Measurements from ENCODE around the gene GTSF1L. TPM values are rescaled to one million over a fixed set of nuclear protein-coding genes. Genes with fewer than 3 reads are reported as not detected.

Gene GTSF1L
- total RNA-seq, 1 donor from 2014 or later = not detected

DNA sequence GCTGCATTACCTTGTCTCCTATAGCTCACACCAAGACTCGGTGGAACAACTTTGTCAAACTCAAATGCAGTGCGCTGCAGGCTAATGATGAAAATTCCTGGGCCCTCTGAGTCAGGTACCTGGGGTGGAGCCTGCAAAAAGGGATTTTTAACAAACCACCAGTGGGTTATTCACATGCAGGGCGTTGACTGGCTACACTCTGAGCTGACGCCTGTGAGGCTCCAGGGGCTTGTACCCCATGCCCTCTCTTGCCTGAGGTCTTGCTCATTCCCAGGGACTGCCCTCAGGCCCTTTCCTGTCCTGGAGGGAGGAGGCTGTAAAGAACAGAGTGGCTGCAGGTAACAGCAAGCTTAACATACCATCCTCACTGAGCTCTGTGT lies 9.2 kb downstream of the GTSF1L start:
- TF ChIP-seq, protein P1, sequence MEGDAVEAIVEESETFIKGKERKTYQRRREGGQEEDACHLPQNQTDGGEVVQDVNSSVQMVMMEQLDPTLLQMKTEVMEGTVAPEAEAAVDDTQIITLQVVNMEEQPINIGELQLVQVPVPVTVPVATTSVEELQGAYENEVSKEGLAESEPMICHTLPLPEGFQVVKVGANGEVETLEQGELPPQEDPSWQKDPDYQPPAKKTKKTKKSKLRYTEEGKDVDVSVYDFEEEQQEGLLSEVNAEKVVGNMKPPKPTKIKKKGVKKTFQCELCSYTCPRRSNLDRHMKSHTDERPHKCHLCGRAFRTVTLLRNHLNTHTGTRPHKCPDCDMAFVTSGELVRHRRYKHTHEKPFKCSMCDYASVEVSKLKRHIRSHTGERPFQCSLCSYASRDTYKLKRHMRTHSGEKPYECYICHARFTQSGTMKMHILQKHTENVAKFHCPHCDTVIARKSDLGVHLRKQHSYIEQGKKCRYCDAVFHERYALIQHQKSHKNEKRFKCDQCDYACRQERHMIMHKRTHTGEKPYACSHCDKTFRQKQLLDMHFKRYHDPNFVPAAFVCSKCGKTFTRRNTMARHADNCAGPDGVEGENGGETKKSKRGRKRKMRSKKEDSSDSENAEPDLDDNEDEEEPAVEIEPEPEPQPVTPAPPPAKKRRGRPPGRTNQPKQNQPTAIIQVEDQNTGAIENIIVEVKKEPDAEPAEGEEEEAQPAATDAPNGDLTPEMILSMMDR (conservative IDR thresholded peaks at IDR 0.05) = no peak
- Mint-ChIP-seq H3K4me1 (no peaks in the 10 kb centered on the region), H3K4me3 (no peak overlapping the region), H3K9me3 (no peaks in the 10 kb centered on the region), H3K27me3 (ENCODE audit: low read depth) (no peaks in the 10 kb centered on the region), H3K27ac (ENCODE audit: unreplicated experiment) (peak overlapping the region; percentile 57), H3K36me3 (ENCODE audit: low read depth) (peaks cover 8% of the 10 kb centered on the region)
- DNase-seq (ENCODE audit: low read depth, low spot score) = no peak

DNA sequence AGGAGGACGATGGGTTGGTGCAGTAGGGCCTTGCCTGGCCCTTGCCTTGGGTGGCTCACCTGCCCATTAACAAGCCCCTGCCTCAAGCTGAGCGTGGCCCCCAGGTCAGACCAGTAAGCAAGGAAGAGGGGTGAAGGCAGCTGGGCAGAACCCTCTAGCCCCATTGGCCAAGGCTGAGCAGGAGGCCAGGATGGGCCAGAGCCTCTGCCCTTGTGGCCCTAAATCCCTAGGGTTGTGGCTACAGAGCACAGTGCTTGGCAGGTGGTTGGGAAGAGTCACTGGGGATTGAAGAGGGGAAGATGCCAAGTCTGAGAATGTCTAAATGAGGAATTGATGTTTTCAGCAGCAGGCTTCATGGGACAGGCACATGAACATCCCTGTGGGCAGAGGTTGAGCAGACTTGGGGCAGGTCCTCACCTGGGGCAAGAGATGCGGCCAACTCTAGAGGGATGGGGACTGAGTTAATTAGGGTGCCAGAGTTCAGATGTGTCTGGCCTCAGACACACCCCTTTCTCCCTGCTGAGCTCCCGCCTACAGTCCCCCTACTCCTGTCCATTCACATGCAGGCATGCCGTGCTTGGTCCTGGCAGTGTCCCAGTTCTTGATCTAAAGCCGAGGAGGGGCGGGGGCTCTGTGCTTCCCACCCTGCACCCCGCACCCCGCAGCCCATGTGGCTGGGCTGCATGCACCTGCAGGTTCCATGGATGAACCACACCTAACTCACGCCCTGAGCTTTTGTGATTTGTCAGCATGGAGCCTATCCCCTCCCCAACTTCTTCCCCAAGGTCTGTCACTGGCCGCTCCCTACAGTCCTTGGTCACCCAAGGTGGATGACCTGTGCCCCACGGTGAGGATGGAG lies 9.8 kb downstream of the GTSF1L start:
- Mint-ChIP-seq H3K4me1 (no peaks in the 10 kb centered on the region), H3K4me3 (no peak overlapping the region), H3K9me3 (no peaks in the 10 kb centered on the region), H3K27ac (ENCODE audit: unreplicated experiment) (peak overlapping the region; percentile 35), H3K36me3 (ENCODE audit: low read depth) (peaks cover 8% of the 10 kb centered on the region), H3K27me3 (ENCODE audit: low read depth) (no peaks in the 10 kb centered on the region)
- TF ChIP-seq, protein P1 (conservative IDR thresholded peaks at IDR 0.05) = no peak
- DNase-seq (ENCODE audit: low read depth, low spot score) = no peak

DNA sequence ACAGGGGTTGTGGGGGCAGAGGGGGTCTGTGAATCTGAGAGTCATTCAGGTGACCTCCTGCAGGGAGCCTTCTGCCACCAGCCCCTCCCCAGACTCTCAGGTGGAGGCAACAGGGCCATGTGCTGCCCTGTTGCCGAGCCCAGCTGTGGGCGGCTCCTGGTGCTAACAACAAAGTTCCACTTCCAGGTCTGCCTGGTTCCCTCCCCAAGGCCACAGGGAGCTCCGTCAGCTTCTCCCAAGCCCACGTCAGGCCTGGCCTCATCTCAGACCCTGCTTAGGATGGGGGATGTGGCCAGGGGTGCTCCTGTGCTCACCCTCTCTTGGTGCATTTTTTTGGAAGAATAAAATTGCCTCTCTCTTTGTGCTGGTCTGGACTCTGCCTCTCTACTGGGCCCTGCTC lies 10.7 kb downstream of the GTSF1L start:
- Mint-ChIP-seq H3K27me3 (ENCODE audit: low read depth) (no peaks in the 10 kb centered on the region), H3K4me1 (no peaks in the 10 kb centered on the region), H3K27ac (ENCODE audit: unreplicated experiment) (no peak overlapping the region), H3K36me3 (ENCODE audit: low read depth) (peaks cover 8% of the 10 kb centered on the region), H3K9me3 (no peaks in the 10 kb centered on the region), H3K4me3 (no peak overlapping the region)
- TF ChIP-seq, protein P1 (conservative IDR thresholded peaks at IDR 0.05) = no peak
- DNase-seq (ENCODE audit: low read depth, low spot score) = no peak

DNA sequence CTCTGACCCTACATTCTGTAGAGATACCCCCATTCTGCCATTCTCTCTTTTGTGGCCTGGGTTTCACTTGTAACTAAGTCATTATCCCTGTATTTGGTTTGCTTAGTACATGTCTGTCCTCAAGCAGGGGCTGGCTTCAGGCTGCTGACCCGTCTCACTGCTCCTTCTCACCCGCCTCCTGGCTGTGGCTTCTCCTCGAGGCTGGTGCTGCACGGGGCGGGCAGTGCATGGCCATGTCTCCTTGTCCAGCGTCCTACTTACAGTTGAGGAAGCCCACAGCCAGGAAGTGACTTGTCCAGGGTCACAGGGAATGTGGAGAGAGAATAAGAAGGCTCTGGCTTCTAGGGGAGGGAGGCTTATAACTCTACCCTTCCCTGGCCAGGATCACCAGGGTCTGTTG lies 11.3 kb downstream of the GTSF1L start:
- TF ChIP-seq, protein P1 (conservative IDR thresholded peaks at IDR 0.05) = no peak
- Mint-ChIP-seq H3K27me3 (ENCODE audit: low read depth) (no peaks in the 10 kb centered on the region), H3K4me3 (no peak overlapping the region), H3K4me1 (no peaks in the 10 kb centered on the region), H3K9me3 (no peaks in the 10 kb centered on the region), H3K36me3 (ENCODE audit: low read depth) (peaks cover 8% of the 10 kb centered on the region), H3K27ac (ENCODE audit: unreplicated experiment) (no peak overlapping the region)
- DNase-seq (ENCODE audit: low read depth, low spot score) = no peak

DNA sequence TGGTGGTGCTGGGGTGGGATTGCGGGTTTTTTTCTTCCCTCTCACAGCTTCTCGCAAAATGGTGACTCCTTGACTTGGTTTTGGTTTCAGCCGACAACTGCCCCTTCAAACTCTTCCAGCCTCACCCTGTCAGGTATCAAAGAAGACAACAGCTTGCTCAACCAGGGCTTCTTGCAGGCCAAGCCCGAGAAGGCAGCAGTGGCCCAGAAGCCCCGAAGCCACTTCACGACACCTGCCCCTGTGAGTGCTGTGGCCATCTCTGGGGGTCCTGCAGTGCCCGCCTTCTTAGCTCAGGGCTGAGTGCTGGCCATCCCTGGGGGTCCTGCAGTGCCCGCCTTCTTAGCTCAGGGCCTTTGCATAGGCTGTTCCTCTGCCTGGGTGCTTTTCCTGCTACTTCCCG lies 11.8 kb downstream of the GTSF1L start:
- no peaks in the 10 kb centered on the region for H3K4me1 Mint-ChIP-seq
- no peaks in the 10 kb centered on the region for H3K9me3 Mint-ChIP-seq
- H3K4me3 Mint-ChIP-seq = no peak overlapping the region
- DNase-seq (ENCODE audit: low read depth, low spot score) = no peak
- H3K27me3 Mint-ChIP-seq (ENCODE audit: low read depth) = no peaks in the 10 kb centered on the region
- TF ChIP-seq, protein P1 (conservative IDR thresholded peaks at IDR 0.05) = no peak
- H3K36me3 Mint-ChIP-seq (ENCODE audit: low read depth) = peaks cover 8% of the 10 kb centered on the region
- H3K27ac Mint-ChIP-seq (ENCODE audit: unreplicated experiment) = no peak overlapping the region

Data from neural crest cell (in vitro differentiated cells).